Epidermal melanocyte (primary cell): Measurements from ENCODE around the gene TBX18.

Experiments used
- DNase-seq: peaks from one replicate; pipeline ENCODE4 v3.0.0; 2011; ENCODE audit warnings: low spot score; ENCODE audit not compliant: insufficient read length

The TBX18 gene

GRCh38 chr6:84675651-84676050 is 88.7 kb downstream of the TBX18 start:
- DNase-seq = no peak

GRCh38 chr6:84674395-84674794 is 90.0 kb downstream of the TBX18 start:
- no peak for DNase-seq

- DNase-seq = no peak
Observed at GRCh38 chr6:84671183-84671582, 93.2 kb downstream of the TBX18 start.

GRCh38 chr6:84669945-84670344 is 94.5 kb downstream of the TBX18 start:
- DNase-seq = no peak

- no peak for DNase-seq
Observed at GRCh38 chr6:84667252-84668213, 96.9 kb downstream of the TBX18 start.

GRCh38 chr6:84665401-84665800 is 99.0 kb downstream of the TBX18 start:
- DNase-seq = no peak

- no peak for DNase-seq
Observed at GRCh38 chr6:84663866-84664265, 100.5 kb downstream of the TBX18 start.

- DNase-seq = no peak
Observed at GRCh38 chr6:84657486-84657885, 106.9 kb downstream of the TBX18 start.

- no peak for DNase-seq
Observed at GRCh38 chr6:84657025-84657424, 107.4 kb downstream of the TBX18 start.

- DNase-seq = no peak
Observed at GRCh38 chr6:84653027-84653551, 111.3 kb downstream of the TBX18 start.

- DNase-seq = no peak
Observed at GRCh38 chr6:84652356-84653026, 111.9 kb downstream of the TBX18 start.

- no peak for DNase-seq
Observed at GRCh38 chr6:84651583-84651982, 112.8 kb downstream of the TBX18 start.

- no peak for DNase-seq
Observed at GRCh38 chr6:84648444-84648843, 116.0 kb downstream of the TBX18 start.

GRCh38 chr6:84645563-84646266 is 118.7 kb downstream of the TBX18 start:
- no peak for DNase-seq

- no peak for DNase-seq
Observed at GRCh38 chr6:84645000-84645399, 119.4 kb downstream of the TBX18 start.

GRCh38 chr6:84643778-84644177 is 120.6 kb downstream of the TBX18 start:
- DNase-seq = no peak

GRCh38 chr6:84641076-84641475 is 123.3 kb downstream of the TBX18 start:
- no peak for DNase-seq

- DNase-seq = no peak
Observed at GRCh38 chr6:84639396-84639795, 125.0 kb downstream of the TBX18 start.

GRCh38 chr6:84638286-84638685 is 126.1 kb downstream of the TBX18 start:
- no peak for DNase-seq
